Measurements from ENCODE around the gene AQP12A.

GRCh38 chr2:240713071-240713927 is 21.6 kb downstream of the AQP12A start:
- TF ChIP-seq POLR2A (IDR thresholded peaks at IDR 0.05; ENCODE audit: low read depth, low read length) (no peak), TCF7 (IDR thresholded peaks at IDR 0.05; ENCODE audit: borderline replicate concordance) (no peak), CTCF (IDR thresholded peaks at IDR 0.05 in 2 of 3, conservative IDR thresholded peaks at IDR 0.05 in 1 of 3; ENCODE audit: control insufficient read depth in 2 of 3, extremely low read depth in 1 of 3, insufficient read depth in 1 of 3, low read depth in 3 of 3, low read length in 3 of 3) (no peak), NFIC (IDR thresholded peaks at IDR 0.05; ENCODE audit: low read depth, low read length) (no peak), RAD21 (IDR thresholded peaks at IDR 0.05; ENCODE audit: insufficient read depth, low read depth, low read length) (no peak), EZH2 (IDR thresholded peaks at IDR 0.05; ENCODE audit: borderline replicate concordance, control insufficient read depth, low read depth, low read length) (no peak)
- TF ChIP-seq, protein P1, sequence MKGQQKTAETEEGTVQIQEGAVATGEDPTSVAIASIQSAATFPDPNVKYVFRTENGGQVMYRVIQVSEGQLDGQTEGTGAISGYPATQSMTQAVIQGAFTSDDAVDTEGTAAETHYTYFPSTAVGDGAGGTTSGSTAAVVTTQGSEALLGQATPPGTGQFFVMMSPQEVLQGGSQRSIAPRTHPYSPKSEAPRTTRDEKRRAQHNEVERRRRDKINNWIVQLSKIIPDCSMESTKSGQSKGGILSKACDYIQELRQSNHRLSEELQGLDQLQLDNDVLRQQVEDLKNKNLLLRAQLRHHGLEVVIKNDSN (IDR thresholded peaks at IDR 0.05; ENCODE audit: borderline replicate concordance, extremely low read length, insufficient read depth, low read depth, low read length), result no peak
- TF ChIP-seq, protein P2, sequence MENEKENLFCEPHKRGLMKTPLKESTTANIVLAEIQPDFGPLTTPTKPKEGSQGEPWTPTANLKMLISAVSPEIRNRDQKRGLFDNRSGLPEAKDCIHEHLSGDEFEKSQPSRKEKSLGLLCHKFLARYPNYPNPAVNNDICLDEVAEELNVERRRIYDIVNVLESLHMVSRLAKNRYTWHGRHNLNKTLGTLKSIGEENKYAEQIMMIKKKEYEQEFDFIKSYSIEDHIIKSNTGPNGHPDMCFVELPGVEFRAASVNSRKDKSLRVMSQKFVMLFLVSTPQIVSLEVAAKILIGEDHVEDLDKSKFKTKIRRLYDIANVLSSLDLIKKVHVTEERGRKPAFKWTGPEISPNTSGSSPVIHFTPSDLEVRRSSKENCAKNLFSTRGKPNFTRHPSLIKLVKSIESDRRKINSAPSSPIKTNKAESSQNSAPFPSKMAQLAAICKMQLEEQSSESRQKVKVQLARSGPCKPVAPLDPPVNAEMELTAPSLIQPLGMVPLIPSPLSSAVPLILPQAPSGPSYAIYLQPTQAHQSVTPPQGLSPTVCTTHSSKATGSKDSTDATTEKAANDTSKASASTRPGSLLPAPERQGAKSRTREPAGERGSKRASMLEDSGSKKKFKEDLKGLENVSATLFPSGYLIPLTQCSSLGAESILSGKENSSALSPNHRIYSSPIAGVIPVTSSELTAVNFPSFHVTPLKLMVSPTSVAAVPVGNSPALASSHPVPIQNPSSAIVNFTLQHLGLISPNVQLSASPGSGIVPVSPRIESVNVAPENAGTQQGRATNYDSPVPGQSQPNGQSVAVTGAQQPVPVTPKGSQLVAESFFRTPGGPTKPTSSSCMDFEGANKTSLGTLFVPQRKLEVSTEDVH (IDR thresholded peaks at IDR 0.05; ENCODE audit: low read depth, partially characterized antibody), result no peak
- TF ChIP-seq, protein P3, sequence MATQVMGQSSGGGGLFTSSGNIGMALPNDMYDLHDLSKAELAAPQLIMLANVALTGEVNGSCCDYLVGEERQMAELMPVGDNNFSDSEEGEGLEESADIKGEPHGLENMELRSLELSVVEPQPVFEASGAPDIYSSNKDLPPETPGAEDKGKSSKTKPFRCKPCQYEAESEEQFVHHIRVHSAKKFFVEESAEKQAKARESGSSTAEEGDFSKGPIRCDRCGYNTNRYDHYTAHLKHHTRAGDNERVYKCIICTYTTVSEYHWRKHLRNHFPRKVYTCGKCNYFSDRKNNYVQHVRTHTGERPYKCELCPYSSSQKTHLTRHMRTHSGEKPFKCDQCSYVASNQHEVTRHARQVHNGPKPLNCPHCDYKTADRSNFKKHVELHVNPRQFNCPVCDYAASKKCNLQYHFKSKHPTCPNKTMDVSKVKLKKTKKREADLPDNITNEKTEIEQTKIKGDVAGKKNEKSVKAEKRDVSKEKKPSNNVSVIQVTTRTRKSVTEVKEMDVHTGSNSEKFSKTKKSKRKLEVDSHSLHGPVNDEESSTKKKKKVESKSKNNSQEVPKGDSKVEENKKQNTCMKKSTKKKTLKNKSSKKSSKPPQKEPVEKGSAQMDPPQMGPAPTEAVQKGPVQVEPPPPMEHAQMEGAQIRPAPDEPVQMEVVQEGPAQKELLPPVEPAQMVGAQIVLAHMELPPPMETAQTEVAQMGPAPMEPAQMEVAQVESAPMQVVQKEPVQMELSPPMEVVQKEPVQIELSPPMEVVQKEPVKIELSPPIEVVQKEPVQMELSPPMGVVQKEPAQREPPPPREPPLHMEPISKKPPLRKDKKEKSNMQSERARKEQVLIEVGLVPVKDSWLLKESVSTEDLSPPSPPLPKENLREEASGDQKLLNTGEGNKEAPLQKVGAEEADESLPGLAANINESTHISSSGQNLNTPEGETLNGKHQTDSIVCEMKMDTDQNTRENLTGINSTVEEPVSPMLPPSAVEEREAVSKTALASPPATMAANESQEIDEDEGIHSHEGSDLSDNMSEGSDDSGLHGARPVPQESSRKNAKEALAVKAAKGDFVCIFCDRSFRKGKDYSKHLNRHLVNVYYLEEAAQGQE (IDR thresholded peaks at IDR 0.05; ENCODE audit: low read depth, low read length), result no peak
